Measurements from ENCODE around the gene KRT86.

GRCh38 chr12:52246720-52247621 is 27.5 kb upstream of the KRT86 start:
- no peak for TF ChIP-seq SUZ12 (IDR thresholded peaks at IDR 0.05; ENCODE audit: extremely low read depth, insufficient read depth, insufficient read length)
- TF ChIP-seq YY1 (IDR thresholded peaks at IDR 0.05; ENCODE audit: insufficient read depth, insufficient read length): no peak
- TF ChIP-seq ZNF274 (IDR thresholded peaks at IDR 0.05; ENCODE audit: low read depth, low read length): no peak

All from NT2/D1 (cell line).